H54 (cell line): ENCODE results near the gene PLAAT2.
A peak's percentile ranks its signal among the peaks of the same experiment; 100 is the strongest.

ENCODE experiments used
- DNase-seq: peaks from one replicate; pipeline ENCODE4 v3.0.0; 2011; ENCODE audit warnings: low spot score, mixed read lengths; ENCODE audit not compliant: insufficient read length
- FAIRE-seq: peaks from 3 replicates; lab custom pipeline; 2011; peaks lifted over from hg19 to GRCh38; lab: Jason Lieb, UNC
- POLR2A ChIP-seq: IDR thresholded peaks from 2 replicates; pipeline ENCODE4 v1.6.1; 2011; ENCODE audit warnings: low read depth, mild to moderate bottlenecking, low read length

The PLAAT2 gene

GRCh38 chr11:63527667-63528066, 35.5 kb downstream of the PLAAT2 start:
- TF ChIP-seq POLR2A: no peak
- FAIRE-seq: no peak
- DNase-seq: no peak

- DNase-seq (no peak), FAIRE-seq (no peak)
- TF ChIP-seq POLR2A: no peak
Measured at GRCh38 chr11:63523151-63523550, 40.0 kb downstream of the PLAAT2 start.

- DNase-seq (no peak), FAIRE-seq (no peak)
- no peak for TF ChIP-seq POLR2A
Measured at GRCh38 chr11:63521896-63522295, 41.3 kb downstream of the PLAAT2 start.

GRCh38 chr11:63520606-63521170, 42.5 kb downstream of the PLAAT2 start:
- no peak for DNase-seq
- FAIRE-seq: no peak
- TF ChIP-seq POLR2A: no peak

- DNase-seq (no peak), FAIRE-seq (no peak)
- no peak for TF ChIP-seq POLR2A
Measured at GRCh38 chr11:63518548-63518947, 44.6 kb downstream of the PLAAT2 start.

GRCh38 chr11:63517156-63517555, 46.0 kb downstream of the PLAAT2 start:
- FAIRE-seq: no peak
- DNase-seq: no peak
- TF ChIP-seq POLR2A: no peak

- FAIRE-seq (no peak), DNase-seq (no peak)
- TF ChIP-seq POLR2A: no peak
Measured at GRCh38 chr11:63516109-63516508, 47.1 kb downstream of the PLAAT2 start.

GRCh38 chr11:63512816-63513215, 50.4 kb downstream of the PLAAT2 start:
- no peak for FAIRE-seq
- TF ChIP-seq POLR2A: no peak
- no peak for DNase-seq

GRCh38 chr11:63511048-63511748, 52.0 kb downstream of the PLAAT2 start:
- DNase-seq (no peak), FAIRE-seq (no peak)
- no peak for TF ChIP-seq POLR2A

GRCh38 chr11:63510360-63511047, 52.7 kb downstream of the PLAAT2 start:
- DNase-seq (peak; percentile 63), FAIRE-seq (no peak)
- no peak for TF ChIP-seq POLR2A

GRCh38 chr11:63508745-63509144, 54.4 kb downstream of the PLAAT2 start:
- FAIRE-seq: no peak

GRCh38 chr11:63508009-63508408, 55.2 kb downstream of the PLAAT2 start:
- DNase-seq: no peak
- no peak for TF ChIP-seq POLR2A
- no peak for FAIRE-seq

More at GRCh38 chr11:63508745-63509144, 54.4 kb downstream of the PLAAT2 start:
- TF ChIP-seq POLR2A: no peak
- no peak for DNase-seq

GRCh38 chr11:63507511-63507910, 55.7 kb downstream of the PLAAT2 start:
- FAIRE-seq (no peak), DNase-seq (no peak)
- TF ChIP-seq POLR2A: no peak

- no peak for FAIRE-seq
- TF ChIP-seq POLR2A: no peak
- no peak for DNase-seq
Measured at GRCh38 chr11:63506876-63507275, 56.3 kb downstream of the PLAAT2 start.
